NCI-H146 treated with DMSO at 0.1 percent for 48 hours (cell line): ENCODE data around the gene VGF.
"Not testable (repeated sequence)": the region's sequence is repeated elsewhere in the genome, so short reads cannot be mapped to it uniquely, and the experiment has no call there.

ENCODE experiments used
- DNase-seq: peaks from one replicate; lab custom pipeline; 2025; ENCODE audit not compliant: unreplicated experiment; lab: John Stamatoyannopoulos, UW

VGF gene

DNA sequence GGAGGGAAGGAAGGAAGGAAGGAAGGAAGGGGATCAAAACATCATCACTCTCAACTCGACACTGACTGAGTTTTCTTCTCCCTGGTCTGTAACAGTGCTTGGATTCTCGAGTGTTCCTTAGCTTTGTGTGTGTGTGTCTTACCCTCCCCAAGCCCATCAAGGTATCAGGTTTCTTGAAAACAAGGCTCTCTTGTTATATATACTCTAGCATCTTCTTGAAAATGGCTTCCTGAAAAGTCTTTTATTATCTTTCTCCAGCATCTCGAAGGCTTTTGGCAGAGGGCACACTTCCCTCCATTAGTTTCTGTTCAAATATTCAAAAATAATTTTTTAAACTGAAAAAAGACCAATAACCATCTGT is 25.1 kb downstream of the VGF start:
- DNase-seq: no peak

DNA sequence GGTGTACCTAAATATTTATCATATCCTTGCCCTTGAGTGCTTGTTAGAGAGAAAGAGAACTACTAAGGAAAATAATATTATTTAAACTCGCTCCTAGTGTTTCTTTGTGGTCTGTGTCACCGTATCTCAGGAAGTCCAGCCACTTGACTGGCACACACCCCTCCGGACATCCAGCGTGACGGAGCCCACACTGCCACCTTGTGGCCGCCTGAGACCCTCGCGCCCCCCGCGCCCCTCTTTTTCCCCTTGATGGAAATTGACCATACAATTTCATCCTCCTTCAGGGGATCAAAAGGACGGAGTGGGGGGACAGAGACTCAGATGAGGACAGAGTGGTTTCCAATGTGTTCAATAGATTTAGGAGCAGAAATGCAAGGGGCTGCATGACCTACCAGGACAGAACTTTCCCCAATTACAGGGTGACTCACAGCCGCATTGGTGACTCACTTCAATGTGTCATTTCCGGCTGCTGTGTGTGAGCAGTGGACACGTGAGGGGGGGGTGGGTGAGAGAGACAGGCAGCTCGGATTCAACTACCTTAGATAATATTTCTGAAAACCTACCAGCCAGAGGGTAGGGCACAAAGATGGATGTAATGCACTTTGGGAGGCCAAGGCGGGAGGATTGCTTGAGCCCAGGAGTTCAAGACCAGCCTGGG is 27.0 kb downstream of the VGF start:
- DNase-seq: peak; percentile 44

DNA sequence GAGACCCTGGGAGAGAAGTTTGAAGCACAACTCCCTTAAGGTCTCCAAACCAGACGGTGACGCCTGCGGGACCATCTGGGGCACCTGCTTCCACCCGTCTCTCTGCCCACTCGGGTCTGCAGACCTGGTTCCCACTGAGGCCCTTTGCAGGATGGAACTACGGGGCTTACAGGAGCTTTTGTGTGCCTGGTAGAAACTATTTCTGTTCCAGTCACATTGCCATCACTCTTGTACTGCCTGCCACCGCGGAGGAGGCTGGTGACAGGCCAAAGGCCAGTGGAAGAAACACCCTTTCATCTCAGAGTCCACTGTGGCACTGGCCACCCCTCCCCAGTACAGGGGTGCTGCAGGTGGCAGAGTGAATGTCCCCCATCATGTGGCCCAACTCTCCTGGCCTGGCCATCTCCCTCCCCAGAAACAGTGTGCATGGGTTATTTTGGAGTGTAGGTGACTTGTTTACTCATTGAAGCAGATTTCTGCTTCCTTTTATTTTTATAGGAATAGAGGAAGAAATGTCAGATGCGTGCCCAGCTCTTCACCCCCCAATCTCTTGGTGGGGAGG is 27.6 kb downstream of the VGF start:
- no peak for DNase-seq

- peak; percentile 48 for DNase-seq
These were observed 30.9 kb downstream of the VGF start for GRCh38 chr7:101134399-101134980.

DNA sequence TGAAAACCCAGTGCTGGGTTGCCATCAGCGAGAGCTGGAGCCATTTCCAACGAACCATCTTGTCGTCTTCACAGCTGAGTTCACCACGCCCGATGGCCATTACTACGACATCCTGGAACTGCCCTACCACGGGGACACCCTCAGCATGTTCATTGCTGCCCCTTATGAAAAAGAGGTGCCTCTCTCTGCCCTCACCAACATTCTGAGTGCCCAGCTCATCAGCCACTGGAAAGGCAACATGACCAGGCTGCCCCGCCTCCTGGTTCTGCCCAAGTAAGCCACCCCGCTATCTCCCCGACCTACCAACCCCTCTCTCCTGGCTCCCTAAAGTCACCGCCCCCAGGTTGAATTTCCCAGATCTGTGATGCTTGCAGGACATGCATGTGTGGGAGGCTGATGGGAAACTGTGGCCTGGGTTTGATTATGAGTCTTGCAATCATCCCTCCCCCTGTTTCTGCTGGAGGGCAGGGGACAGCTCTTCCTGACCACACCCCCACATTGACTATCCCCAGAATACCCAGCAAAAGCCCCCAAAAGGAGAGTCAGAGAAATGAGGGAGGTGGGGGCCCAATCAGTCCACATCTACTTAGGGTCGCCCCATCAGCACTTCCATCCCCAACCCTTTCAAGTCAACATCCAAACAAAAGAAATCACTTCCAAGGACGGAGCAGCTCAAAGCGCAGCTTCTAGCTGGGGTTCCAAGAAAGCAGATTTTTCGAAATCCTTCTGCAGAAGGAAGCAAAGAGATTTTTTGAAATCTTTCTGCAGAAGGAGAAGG is 31.6 kb downstream of the VGF start:
- DNase-seq: no peak

GRCh38 chr7:101132626-101133600 is 32.5 kb downstream of the VGF start:
- DNase-seq: not testable (repeated sequence)

GRCh38 chr7:101129603-101130117 is 35.7 kb downstream of the VGF start:
- no peak for DNase-seq

DNA sequence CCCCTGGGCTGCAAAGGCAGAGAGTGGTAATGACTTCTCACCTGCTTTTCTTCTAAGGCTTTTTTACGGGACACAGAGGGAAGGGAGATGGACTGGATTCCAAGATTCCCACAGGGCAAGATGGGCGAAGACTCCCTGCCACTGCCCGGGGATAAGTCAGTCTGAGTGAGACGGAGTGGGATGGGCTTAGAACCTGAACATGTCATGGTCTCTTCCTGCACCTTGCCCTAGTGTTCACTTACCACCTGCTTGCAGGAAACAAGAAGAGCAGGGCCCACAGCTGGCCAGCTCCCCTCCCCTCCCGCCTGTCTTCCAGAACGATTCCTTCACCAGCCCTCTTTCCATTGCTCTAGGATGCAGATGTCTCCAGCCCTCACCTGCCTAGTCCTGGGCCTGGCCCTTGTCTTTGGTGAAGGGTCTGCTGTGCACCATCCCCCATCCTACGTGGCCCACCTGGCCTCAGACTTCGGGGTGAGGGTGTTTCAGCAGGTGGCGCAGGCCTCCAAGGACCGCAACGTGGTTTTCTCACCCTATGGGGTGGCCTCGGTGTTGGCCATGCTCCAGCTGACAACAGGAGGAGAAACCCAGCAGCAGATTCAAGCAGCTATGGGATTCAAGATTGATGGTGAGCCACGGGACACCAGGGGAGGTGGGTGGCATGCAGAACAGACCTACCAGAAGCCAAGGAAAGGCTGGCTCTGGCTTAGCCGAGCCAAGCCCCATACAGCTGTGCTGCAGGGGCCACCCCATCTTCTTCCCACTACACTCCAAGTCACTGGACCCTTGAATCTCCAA is 37.1 kb downstream of the VGF start:
- DNase-seq: no peak

- no peak for DNase-seq
These were observed 37.8 kb downstream of the VGF start for GRCh38 chr7:101127460-101128039.

- no peak for DNase-seq
These were observed 38.5 kb downstream of the VGF start, which contains the start of gene SERPINE1 for GRCh38 chr7:101126651-101127459. SERPINE1 (plus strand) TSS chr7:101127104; CDS start chr7:101128394, 1,290 bp downstream.

DNA sequence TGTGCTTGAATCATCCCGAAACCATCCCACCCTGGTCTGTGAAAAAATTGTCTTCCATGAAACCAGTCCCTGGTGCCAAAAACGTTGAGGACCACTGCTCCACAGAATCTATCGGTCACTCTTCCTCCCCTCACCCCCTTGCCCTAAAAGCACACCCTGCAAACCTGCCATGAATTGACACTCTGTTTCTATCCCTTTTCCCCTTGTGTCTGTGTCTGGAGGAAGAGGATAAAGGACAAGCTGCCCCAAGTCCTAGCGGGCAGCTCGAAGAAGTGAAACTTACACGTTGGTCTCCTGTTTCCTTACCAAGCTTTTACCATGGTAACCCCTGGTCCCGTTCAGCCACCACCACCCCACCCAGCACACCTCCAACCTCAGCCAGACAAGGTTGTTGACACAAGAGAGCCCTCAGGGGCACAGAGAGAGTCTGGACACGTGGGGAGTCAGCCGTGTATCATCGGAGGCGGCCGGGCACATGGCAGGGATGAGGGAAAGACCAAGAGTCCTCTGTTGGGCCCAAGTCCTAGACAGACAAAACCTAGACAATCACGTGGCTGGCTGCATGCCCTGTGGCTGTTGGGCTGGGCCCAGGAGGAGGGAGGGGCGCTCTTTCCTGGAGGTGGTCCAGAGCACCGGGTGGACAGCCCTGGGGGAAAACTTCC is 39.2 kb downstream of the VGF start:
- no peak for DNase-seq

DNA sequence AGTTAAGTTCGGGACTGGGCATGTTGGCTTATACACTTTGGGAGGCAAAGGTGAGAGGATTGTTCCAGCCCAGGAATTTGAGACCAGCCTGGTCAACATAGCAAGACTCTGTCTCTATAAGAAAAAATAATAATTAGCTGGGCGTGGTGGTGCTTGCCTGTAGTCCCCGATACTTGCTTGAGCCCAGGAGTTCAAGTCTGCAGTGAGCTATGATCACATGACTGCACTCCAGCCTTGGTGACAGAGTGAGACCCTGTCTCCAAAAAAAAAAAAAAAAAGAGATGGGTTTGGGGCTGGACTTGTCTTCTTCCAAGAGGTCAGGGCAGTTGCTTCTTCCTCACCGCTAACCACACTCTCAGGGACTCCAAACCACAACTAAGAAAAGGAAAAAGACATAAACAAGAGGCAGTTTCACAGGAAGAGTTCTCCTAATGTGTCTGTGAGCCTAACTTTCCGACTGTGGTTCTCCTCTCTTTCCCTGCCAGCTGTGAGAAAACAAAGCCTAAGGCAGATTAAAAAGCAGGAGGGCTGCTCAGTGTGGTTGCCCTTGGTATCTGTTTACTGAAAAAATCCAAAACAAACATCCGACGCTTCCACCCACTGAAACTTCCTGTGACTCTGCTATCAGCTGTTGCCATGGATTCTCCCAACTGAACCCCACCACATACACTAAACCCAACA is 40.9 kb downstream of the VGF start:
- no peak for DNase-seq

- no peak for DNase-seq
These were observed 41.7 kb downstream of the VGF start for GRCh38 chr7:101123703-101124068.

- no peak for DNase-seq
These were observed 42.3 kb downstream of the VGF start for GRCh38 chr7:101122933-101123702.

- no peak for DNase-seq
These were observed 43.1 kb downstream of the VGF start for GRCh38 chr7:101121991-101122932.

GRCh38 chr7:101121631-101121990 is 43.8 kb downstream of the VGF start:
- DNase-seq: not testable (repeated sequence)
